PFSK-1 (cell line): ENCODE data around the gene FAM124A.

ENCODE experiments used
- FOXP2 ChIP-seq: optimal IDR thresholded peaks from 2 replicates; pipeline ENCODE3; 2011; ENCODE audit warnings: borderline replicate concordance, control low read depth, inconsistent platforms; ENCODE audit not compliant: insufficient read depth; ENCODE audit errors: extremely low read length, extremely low read depth
- POLR2AphosphoS5 ChIP-seq: IDR thresholded peaks from 2 replicates; pipeline ENCODE4 v1.6.1; 2012; ENCODE audit warnings: low read depth, mild to moderate bottlenecking, control low read depth, low read length, moderate library complexity
- REST ChIP-seq, 2 experiments: IDR thresholded peaks; 2 replicates each; pipeline versions ENCODE4 v1.6.1 to v1.8.0; 2011 to 2012; ENCODE audit warnings: low read depth in 2 of 2, low read length in 2 of 2, control low read depth in 1 of 2, inconsistent platforms in 1 of 2, mild to moderate bottlenecking in 1 of 2, moderate library complexity in 1 of 2; ENCODE audit not compliant: insufficient read depth in 1 of 2
- SIN3A ChIP-seq: IDR thresholded peaks from 2 replicates; pipeline ENCODE4 v1.6.1; 2012; ENCODE audit warnings: mild to moderate bottlenecking, low read length, moderate library complexity, borderline replicate concordance; ENCODE audit not compliant: insufficient read depth
- TAF1 ChIP-seq: IDR thresholded peaks from 2 replicates; pipeline ENCODE4 v1.6.1; 2012; ENCODE audit warnings: low read length, control low read depth, borderline replicate concordance; ENCODE audit not compliant: insufficient read depth

The FAM124A gene

GRCh38 chr13:51231456-51231855 lies 9.3 kb downstream of the FAM124A start:
- no peak for TF ChIP-seq SIN3A
- no peak for TF ChIP-seq FOXP2
- no peak for TF ChIP-seq REST (IDR thresholded peaks at IDR 0.05; ENCODE audit: insufficient read depth in 1 of 2, low read depth in 2 of 2, low read length in 2 of 2)
- no peak for TF ChIP-seq POLR2AphosphoS5
- no peak for TF ChIP-seq TAF1

GRCh38 chr13:51232328-51232727 lies 10.1 kb downstream of the FAM124A start:
- TF ChIP-seq SIN3A: no peak
- TF ChIP-seq FOXP2: no peak
- TF ChIP-seq TAF1: no peak
- no peak for TF ChIP-seq POLR2AphosphoS5
- TF ChIP-seq REST (IDR thresholded peaks at IDR 0.05; ENCODE audit: insufficient read depth in 1 of 2, low read depth in 2 of 2, low read length in 2 of 2): no peak

- TF ChIP-seq POLR2AphosphoS5 (no peak), FOXP2 (no peak), REST (IDR thresholded peaks at IDR 0.05; ENCODE audit: insufficient read depth in 1 of 2, low read depth in 2 of 2, low read length in 2 of 2) (no peak), TAF1 (no peak), SIN3A (no peak)
Measured at GRCh38 chr13:51233117-51233826, 11.1 kb downstream of the FAM124A start.

GRCh38 chr13:51234676-51235075 lies 12.5 kb downstream of the FAM124A start:
- no peak for TF ChIP-seq SIN3A

GRCh38 chr13:51235186-51235585 lies 13.0 kb downstream of the FAM124A start:
- no peak for TF ChIP-seq REST (IDR thresholded peaks at IDR 0.05; ENCODE audit: insufficient read depth in 1 of 2, low read depth in 2 of 2, low read length in 2 of 2)
- TF ChIP-seq TAF1: no peak
- no peak for TF ChIP-seq FOXP2
- TF ChIP-seq SIN3A: no peak
- TF ChIP-seq POLR2AphosphoS5: no peak
